CD4-positive, alpha-beta T cell (primary cell): Measurements from ENCODE around the gene SMC4. TPM values are rescaled to one million over a fixed set of nuclear protein-coding genes. Genes with fewer than 3 reads are reported as not detected.

ENCODE experiments used
- ATAC-seq: fragments of 200-7000 bp; cut with Tn5 transposase; one replicate; pipeline ENCODE4 v1.10.0; 2022; ENCODE audit warnings: mild to moderate bottlenecking; ENCODE audit not compliant: poor library complexity
- CTCF ChIA-PET: fragments of 350-600 bp; sonication (Branson Sonifier 250); formaldehyde crosslinking; loops from one replicate; lab custom pipeline; 2021; ENCODE audit warnings: antibody characterized with exemption, inconsistent platforms; lab: Charles Lee
- POLR2A ChIA-PET: fragments of 350-600 bp; sonication (Branson Sonifier 250); formaldehyde crosslinking; loops from one replicate; lab custom pipeline; 2021; ENCODE audit warnings: antibody characterized with exemption, inconsistent platforms; lab: Charles Lee
- DNase-seq, 14 experiments: peaks; one replicate each; pipeline ENCODE4 v3.0.0-alpha.2; 2013 to 2020; ENCODE audit warnings: mixed read lengths in 2 of 14
- H3K27ac ChIP-seq, 2 donors: one replicate each; pipeline versions ENCODE4 v1.5.1 to v1.7.0; 2013; ENCODE audit warnings: low read length in 2 of 2, low read depth in 1 of 2, mild to moderate bottlenecking in 1 of 2
- H3K27me3 ChIP-seq, 2 experiments: 1 replicate in 1 of 2; 2 replicates in 1 of 2; pipeline versions ENCODE4 v1.6.1 to v1.7.0; 2013; ENCODE audit warnings: low read length in 2 of 2, control low read depth in 1 of 2, mild to moderate bottlenecking in 1 of 2, moderate library complexity in 1 of 2; ENCODE audit not compliant: insufficient read depth in 2 of 2, control insufficient read depth in 1 of 2
- H3K36me3 ChIP-seq: one replicate; pipeline ENCODE4 v1.6.1; 2013; ENCODE audit warnings: low read length, control low read depth; ENCODE audit not compliant: insufficient read depth
- H3K4me1 ChIP-seq: one replicate; pipeline ENCODE4 v1.6.1; 2013; ENCODE audit warnings: low read length, control low read depth; ENCODE audit not compliant: insufficient read depth
- H3K4me3 ChIP-seq: one replicate; pipeline ENCODE4 v1.5.1; 2013; ENCODE audit warnings: mild to moderate bottlenecking, low read length, moderate library complexity
- H3K9me3 ChIP-seq, 2 experiments: 1 replicate in 1 of 2; 2 replicates in 1 of 2; pipeline versions ENCODE4 v1.6.1 to v1.7.0; 2013; ENCODE audit warnings: low read length in 2 of 2, mild to moderate bottlenecking in 2 of 2, control low read depth in 1 of 2, moderate library complexity in 1 of 2; ENCODE audit not compliant: control insufficient read depth in 1 of 2, insufficient read depth in 1 of 2
- H3K27ac Mint-ChIP-seq: one replicate; pipeline ENCODE4 v1.8.0; 2020; ENCODE audit warnings: mixed read lengths
- H3K27me3 Mint-ChIP-seq: one replicate; pipeline ENCODE4 v1.8.0; 2021; ENCODE audit warnings: mixed read lengths
- H3K36me3 Mint-ChIP-seq: one replicate; pipeline ENCODE4 v1.8.0; 2021; ENCODE audit warnings: low read depth, mixed read lengths
- H3K4me1 Mint-ChIP-seq: one replicate; pipeline ENCODE4 v1.8.0; 2021; ENCODE audit warnings: low read depth, mixed read lengths
- H3K4me3 Mint-ChIP-seq: one replicate; pipeline ENCODE4 v1.8.0; 2020; ENCODE audit warnings: mild to moderate bottlenecking, mixed read lengths
- H3K9me3 Mint-ChIP-seq: one replicate; pipeline ENCODE4 v1.8.0; 2020; ENCODE audit warnings: mixed read lengths
- intact Hi-C, 2 experiments: fragments of 100-400 bp; cut with DNase I in 1 of 2; cut with micrococcal nuclease in 1 of 2; formaldehyde crosslinking; loops; one replicate each; pipeline versions ENCODE4 v1.15.1 to v1.9.0; 2023 to 2025; cut with DNase I, micrococcal nuclease
- total RNA-seq, 174 experiments: library from RNA in 2 of 174; stranded (reverse) in 2 of 174; gene quantifications; one replicate each; pipeline ENCODE4 v1.2.3 and lab custom pipeline; 2021 to 2026
- TF ChIP-seq, protein P1 (sequence below): fragments of 200-600 bp; IDR thresholded peaks from one replicate; pipeline ENCODE4 v1.8.0; 2022; ENCODE audit warnings: antibody characterized with exemption, mild to moderate bottlenecking

The SMC4 gene
- total RNA-seq, 2 experiments from 2014 or later, result 52.3 to 58.8 TPM

DNA sequence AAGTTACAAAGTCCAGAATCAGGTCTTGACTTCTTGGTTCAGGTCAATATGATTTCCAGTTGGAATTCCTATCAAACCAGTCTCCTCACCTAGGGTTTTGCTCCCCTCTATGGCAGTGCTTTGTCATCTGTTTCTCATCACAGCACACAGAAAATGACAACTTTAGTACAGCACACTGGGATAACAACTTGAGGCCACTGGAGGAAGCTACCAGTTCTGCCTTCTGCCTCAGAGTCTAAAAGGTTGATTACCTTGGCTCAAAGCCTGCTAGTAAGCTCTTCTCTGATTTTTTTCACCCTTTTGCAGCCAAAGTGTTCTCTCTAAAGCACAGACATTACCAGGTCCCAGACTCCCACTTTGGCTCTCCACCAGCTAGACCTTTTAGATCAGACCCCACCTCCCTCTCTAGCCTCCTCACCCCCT, 75.0 kb downstream of the SMC4 start:
- ChIA-PET POLR2A (no interaction called here), CTCF (no interaction called here)
- TF ChIP-seq, protein P1, sequence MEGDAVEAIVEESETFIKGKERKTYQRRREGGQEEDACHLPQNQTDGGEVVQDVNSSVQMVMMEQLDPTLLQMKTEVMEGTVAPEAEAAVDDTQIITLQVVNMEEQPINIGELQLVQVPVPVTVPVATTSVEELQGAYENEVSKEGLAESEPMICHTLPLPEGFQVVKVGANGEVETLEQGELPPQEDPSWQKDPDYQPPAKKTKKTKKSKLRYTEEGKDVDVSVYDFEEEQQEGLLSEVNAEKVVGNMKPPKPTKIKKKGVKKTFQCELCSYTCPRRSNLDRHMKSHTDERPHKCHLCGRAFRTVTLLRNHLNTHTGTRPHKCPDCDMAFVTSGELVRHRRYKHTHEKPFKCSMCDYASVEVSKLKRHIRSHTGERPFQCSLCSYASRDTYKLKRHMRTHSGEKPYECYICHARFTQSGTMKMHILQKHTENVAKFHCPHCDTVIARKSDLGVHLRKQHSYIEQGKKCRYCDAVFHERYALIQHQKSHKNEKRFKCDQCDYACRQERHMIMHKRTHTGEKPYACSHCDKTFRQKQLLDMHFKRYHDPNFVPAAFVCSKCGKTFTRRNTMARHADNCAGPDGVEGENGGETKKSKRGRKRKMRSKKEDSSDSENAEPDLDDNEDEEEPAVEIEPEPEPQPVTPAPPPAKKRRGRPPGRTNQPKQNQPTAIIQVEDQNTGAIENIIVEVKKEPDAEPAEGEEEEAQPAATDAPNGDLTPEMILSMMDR, result no peak
- H3K9me3 ChIP-seq, result peaks cover 12 to 19% of the 10 kb centered on the region in 2 experiments
- H3K27me3 ChIP-seq, result peaks cover 0 to 9% of the 10 kb centered on the region in 2 experiments
- DNase-seq (no peak), ATAC-seq (no peak)
- Mint-ChIP-seq H3K36me3 (no peaks in the 10 kb centered on the region), H3K27ac (no peak overlapping the region), H3K4me1 (no peaks in the 10 kb centered on the region), H3K27me3 (peaks cover 19% of the 10 kb centered on the region), H3K9me3 (peaks cover 9% of the 10 kb centered on the region), H3K4me3 (no peak overlapping the region)
- no peak overlapping the region for H3K27ac ChIP-seq
- intact Hi-C loops, result no loop called here
- H3K4me3 ChIP-seq, result no peak overlapping the region
- no peaks in the 10 kb centered on the region for H3K4me1 ChIP-seq
- no peaks in the 10 kb centered on the region for H3K36me3 ChIP-seq

DNA sequence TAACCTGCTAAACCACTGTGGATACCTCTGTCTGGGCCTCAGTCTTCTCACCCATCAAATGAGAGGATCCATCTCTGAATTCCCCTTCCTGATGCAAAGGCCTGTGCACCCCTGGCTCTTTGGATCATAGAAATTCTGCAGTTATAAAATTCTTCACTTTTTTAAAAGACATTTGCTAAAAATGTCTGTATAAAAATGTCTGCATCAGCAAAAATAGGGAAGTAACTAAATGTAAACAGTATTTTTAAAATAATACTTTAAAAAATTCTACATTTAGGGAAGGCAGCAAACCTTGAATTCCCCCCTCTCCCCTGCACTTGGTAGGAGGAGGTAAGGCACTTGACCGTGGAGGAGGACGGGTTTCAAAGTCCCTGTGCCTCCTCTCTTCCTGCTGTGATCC, 75.7 kb downstream of the SMC4 start:
- no peaks in the 10 kb centered on the region for H3K36me3 Mint-ChIP-seq
- CTCF ChIA-PET, result no interaction called here
- TF ChIP-seq, protein P1, result no peak
- DNase-seq, result no peak
- H3K27ac ChIP-seq, result no peak overlapping the region
- H3K9me3 ChIP-seq, result peaks cover 9 to 16% of the 10 kb centered on the region in 2 experiments
- intact Hi-C loops, result no loop called here
- peaks cover 0 to 9% of the 10 kb centered on the region in 2 experiments for H3K27me3 ChIP-seq
- ATAC-seq, result no peak
- H3K4me3 Mint-ChIP-seq, result no peak overlapping the region
- H3K4me1 Mint-ChIP-seq, result no peaks in the 10 kb centered on the region
- peaks cover 3% of the 10 kb centered on the region for H3K9me3 Mint-ChIP-seq
- no peak overlapping the region for H3K4me3 ChIP-seq
- H3K27ac Mint-ChIP-seq, result no peak overlapping the region
- no peaks in the 10 kb centered on the region for H3K36me3 ChIP-seq
- H3K27me3 Mint-ChIP-seq, result peaks cover 19% of the 10 kb centered on the region
- H3K4me1 ChIP-seq, result no peaks in the 10 kb centered on the region
- POLR2A ChIA-PET, result no interaction called here

DNA sequence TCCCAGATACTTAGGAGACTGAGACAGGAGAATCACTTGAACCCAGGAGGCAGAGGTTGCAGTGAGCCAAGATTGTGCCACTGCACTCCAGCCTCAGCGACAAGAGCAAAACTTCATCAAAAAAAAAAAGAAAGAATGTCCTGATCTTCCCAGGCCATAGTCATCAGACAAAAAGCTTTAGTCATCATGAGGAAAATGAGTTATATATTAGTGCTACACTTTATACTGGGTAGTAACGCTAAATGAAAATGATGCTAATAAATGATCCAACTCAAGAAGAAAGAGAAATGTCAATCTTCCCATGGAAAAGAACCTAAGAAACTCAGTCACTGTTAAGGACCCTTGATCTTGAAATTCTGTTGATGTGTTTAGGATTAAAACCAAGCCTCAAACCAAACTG, 76.4 kb downstream of the SMC4 start:
- peaks cover 19% of the 10 kb centered on the region for H3K27me3 Mint-ChIP-seq
- H3K36me3 Mint-ChIP-seq, result no peaks in the 10 kb centered on the region
- peaks cover 0 to 9% of the 10 kb centered on the region in 2 experiments for H3K27me3 ChIP-seq
- CTCF ChIA-PET, result no interaction called here
- intact Hi-C loops, result no loop called here
- H3K9me3 ChIP-seq, result peaks cover 3 to 9% of the 10 kb centered on the region in 2 experiments
- H3K9me3 Mint-ChIP-seq, result peaks cover 3% of the 10 kb centered on the region
- TF ChIP-seq, protein P1, result no peak
- no peaks in the 10 kb centered on the region for H3K4me1 ChIP-seq
- no peak overlapping the region for H3K4me3 Mint-ChIP-seq
- H3K27ac ChIP-seq, result no peak overlapping the region
- H3K27ac Mint-ChIP-seq, result no peak overlapping the region
- POLR2A ChIA-PET, result no interaction called here
- ATAC-seq, result no peak
- no peak for DNase-seq
- no peak overlapping the region for H3K4me3 ChIP-seq
- H3K4me1 Mint-ChIP-seq, result no peaks in the 10 kb centered on the region
- H3K36me3 ChIP-seq, result no peaks in the 10 kb centered on the region
